NCI-H2107 treated with DMSO at 0.1 percent for 48 hours (cell line): ENCODE measurements around the gene ARRB1.
"Not testable (repeated sequence)": the region's sequence is repeated elsewhere in the genome, so short reads cannot be mapped to it uniquely, and the experiment has no call there.

Experiments
- DNase-seq: peaks from one replicate; lab custom pipeline; 2025; ENCODE audit not compliant: unreplicated experiment; lab: John Stamatoyannopoulos, UW

The ARRB1 gene

GRCh38 chr11:75276686-75277085, 74.8 kb downstream of the ARRB1 start:
- DNase-seq, result peak; percentile 97

GRCh38 chr11:75276186-75276585, 75.3 kb downstream of the ARRB1 start:
- no peak for DNase-seq

DNA sequence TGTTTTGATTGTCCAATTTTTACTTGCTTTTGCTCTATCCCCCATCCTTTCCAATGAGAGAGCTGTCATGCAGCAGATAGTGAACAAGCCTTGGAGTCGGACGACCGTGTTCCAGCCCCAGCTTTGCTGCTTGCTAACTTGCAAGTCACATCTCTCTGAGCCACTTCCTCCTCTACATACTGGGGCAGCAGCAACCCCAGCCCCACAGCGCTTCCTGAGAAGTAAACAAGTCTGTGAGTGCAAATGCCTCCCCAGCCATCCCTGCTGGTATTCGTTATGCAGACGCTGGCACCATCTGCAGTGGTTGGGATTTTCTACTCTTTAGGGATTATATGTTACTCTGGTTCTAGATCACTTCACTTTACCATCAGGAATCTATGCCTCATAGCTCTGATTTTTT, 75.9 kb downstream of the ARRB1 start:
- peak; percentile 6 for DNase-seq

DNA sequence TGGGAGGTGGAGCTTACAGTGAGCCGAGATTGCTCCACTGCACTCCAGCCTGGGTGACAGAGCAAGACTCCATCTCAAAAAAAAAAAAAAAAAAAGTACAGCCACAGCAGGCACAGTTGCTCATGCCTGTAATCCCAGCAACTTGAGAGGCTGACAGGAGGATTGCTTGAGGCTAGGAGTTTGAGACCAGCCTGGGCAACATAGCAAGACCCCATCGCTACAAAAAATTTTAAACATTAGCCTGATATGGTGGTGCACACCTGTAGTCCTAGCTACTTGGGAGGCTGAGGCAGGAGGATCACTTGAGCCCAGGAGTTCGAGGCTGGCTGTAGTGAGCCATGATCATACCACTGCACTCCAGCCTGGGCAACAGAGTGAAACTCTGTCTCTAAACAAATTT, 76.7 kb downstream of the ARRB1 start:
- DNase-seq, result not testable (repeated sequence)

DNA sequence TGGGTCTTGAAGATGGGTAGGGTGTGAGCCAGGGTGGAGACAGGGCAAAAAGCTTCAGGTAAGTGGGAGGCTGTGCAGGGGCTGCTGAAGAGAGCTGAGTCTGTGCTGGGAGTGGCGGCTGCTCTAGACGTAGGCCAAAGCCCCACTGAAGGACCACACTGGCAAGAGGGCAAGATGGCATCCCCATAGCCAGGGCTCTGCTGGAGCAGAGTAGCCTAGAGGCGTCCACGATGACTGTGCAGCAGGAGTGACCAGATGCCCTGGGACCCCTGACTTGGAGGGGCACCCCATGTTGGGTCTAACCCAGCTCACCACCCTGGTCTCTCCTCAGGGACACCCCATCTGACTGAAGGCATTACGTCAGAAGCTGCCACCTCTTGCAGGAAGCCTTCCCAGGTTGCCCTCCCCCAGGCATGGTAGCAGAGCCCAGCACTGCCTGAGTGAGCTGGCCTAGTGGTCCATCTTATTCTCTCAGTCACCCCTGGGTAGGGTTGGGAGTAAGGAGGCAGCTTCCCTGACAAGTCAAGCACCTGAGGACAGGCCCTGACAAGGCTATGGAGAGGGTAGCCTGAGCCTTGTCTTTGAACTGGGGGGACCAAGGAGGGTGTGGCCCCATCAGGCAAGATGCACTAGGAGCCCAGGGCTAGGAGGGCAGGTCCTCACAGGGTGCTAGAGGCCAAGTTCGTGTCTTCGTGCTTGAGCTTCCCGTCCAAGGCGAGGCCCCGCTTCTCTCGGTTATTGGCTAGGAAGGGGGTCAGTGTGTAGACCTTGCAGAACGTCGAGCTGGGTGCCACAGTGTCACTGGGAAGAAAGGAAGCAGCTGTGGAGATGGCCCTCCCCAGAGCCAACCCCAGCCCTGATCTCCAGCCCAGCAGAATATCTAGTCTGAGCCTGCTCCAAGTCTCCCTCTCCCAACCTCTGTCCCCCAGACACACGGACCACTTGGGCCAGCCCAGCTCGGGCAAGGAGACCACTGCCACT, 77.8 kb downstream of the ARRB1 start:
- no peak for DNase-seq

GRCh38 chr11:75272821-75273301, 78.6 kb downstream of the ARRB1 start:
- no peak for DNase-seq

GRCh38 chr11:75272391-75272790, 79.1 kb downstream of the ARRB1 start:
- no peak for DNase-seq

- no peak for DNase-seq
Measured at GRCh38 chr11:75271730-75272129, 79.7 kb downstream of the ARRB1 start.

DNA sequence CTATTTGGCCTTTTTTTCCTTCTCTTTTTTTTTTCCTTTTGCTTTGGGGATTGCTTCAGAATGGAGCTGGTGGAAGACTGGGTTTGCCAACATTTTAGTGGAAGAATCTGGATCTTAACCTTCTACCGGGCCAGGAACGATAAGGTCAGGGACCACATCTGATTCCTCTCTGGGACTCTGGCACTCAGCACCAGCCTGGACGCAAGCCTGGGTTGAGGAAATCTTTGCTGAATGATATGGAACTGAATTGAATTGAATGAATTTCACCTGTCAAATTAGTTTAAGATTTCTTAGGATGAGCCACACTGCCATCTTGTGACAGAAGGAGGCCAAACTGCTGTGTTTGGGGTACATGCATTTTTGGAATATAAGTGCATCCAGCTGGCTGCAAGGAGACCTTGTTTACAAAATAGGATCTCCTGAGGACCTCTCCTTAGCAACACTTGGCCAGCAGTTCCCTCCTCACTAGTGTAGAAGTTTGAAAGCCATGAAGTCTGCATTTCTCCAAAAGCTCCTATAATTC, 80.5 kb downstream of the ARRB1 start:
- peak; percentile 6 for DNase-seq

GRCh38 chr11:75269896-75270295, 81.6 kb downstream of the ARRB1 start:
- DNase-seq, result no peak

GRCh38 chr11:75269367-75269660, 82.1 kb downstream of the ARRB1 start:
- no peak for DNase-seq

DNA sequence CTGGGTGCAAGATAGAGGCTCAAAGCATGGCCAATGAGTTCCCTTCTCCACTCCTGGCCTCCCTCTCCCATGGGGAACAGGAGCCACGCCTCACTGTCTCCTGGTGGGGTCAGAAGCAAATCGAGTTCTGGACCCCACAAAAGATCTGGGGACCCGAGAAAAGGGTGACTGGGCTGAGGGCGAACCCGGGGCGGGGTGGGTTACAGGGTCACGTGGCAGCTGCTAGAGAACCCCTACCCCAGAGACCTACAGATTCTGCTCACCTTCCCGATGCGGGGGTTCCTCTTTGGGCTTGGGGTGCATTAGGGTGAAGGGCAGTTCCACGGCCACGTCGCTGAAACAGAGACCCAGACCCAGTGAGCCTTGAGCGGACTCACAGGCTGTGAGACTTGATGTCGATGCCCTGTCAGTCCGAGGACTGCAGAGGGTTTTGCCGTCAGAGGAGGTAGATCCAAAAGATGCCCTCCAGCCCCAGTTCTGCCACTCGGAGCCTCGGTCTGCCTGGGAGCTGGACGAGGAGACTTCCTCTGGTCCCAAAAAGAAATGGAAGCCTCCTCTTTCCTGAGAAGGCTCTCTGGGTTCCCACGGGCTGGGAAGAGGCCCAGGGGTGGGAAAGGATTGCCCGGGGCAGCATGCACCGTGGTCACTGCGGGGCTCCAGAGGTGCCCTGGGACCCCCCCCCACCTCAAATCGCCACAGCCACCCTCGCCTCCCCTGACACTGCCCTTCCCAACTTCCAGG, 82.7 kb downstream of the ARRB1 start:
- no peak for DNase-seq

GRCh38 chr11:75267171-75267970, 84.1 kb downstream of the ARRB1 start:
- no peak for DNase-seq

DNA sequence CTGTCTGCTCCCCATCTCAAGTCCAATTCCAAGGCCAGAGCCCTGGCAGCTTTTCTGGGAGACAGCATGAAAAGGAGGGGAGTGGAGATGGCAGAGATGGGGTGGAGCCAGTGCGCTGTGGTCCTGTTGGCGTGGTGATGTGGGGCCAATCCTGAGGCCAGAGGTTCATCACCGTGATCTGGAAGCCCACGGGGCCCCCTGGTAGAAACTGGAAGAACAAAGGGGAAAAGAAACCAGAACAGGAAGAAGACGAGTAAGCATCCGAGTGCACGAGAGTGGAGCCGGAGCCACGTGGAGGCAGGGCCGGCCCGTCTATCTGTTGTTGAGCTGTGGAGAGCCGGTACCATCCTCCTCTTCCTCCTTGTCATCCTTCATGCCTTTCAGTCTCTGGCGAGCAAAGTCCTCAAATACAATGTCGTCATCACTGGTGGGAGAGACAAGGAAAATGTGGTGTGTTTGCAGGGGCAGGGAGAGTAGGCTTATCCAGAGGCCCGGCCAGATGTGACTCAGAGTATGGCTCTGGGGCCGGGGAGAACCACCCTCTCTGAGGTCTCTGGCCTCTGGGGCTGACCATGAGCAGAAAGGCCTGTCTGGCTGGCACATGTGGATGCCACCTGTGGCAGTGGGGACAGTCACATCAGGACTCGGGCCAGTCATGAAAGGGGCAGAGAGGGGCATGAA, 85.5 kb downstream of the ARRB1 start:
- DNase-seq, result no peak

GRCh38 chr11:75264971-75265370, 86.5 kb downstream of the ARRB1 start:
- DNase-seq, result no peak

DNA sequence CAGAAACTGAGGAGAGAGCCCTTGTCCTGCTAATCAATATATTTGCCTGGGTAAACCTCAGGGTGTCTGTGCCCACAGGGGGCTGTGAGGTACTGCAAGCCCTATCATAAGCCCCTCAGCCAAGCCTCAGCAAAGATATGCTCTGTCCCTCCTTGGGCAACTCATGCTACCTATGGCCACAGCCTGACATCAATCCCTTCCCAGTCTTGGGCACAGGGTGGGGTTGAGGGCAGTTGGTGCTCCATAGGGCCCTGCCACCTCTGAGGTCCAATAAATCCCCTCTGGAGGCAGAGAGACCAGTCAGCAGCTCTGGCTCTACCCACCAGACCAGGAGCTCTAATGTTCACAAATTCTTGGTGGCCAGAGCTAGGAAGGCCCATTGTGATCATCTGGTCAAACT, 87.1 kb downstream of the ARRB1 start:
- DNase-seq, result no peak

DNA sequence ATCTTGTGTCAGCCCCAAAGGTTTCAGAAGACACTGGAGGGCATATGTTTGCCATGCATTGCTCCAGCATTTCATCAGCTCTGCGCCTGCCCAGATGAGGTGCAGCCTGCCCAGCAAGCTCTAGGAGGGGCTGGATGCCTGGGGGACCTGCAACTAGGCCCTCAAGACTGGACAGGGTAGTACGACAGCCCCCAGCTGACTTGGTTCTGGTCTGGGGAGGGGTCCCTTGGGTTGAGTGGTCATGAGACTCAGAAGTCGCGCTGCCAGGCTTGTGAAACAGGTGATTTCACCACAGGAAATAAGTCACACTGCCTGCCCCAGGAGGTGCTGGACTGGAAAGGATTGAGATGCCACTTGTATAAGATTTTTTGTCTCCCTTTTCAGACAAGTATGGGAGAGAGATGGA, 87.5 kb downstream of the ARRB1 start:
- no peak for DNase-seq

DNA sequence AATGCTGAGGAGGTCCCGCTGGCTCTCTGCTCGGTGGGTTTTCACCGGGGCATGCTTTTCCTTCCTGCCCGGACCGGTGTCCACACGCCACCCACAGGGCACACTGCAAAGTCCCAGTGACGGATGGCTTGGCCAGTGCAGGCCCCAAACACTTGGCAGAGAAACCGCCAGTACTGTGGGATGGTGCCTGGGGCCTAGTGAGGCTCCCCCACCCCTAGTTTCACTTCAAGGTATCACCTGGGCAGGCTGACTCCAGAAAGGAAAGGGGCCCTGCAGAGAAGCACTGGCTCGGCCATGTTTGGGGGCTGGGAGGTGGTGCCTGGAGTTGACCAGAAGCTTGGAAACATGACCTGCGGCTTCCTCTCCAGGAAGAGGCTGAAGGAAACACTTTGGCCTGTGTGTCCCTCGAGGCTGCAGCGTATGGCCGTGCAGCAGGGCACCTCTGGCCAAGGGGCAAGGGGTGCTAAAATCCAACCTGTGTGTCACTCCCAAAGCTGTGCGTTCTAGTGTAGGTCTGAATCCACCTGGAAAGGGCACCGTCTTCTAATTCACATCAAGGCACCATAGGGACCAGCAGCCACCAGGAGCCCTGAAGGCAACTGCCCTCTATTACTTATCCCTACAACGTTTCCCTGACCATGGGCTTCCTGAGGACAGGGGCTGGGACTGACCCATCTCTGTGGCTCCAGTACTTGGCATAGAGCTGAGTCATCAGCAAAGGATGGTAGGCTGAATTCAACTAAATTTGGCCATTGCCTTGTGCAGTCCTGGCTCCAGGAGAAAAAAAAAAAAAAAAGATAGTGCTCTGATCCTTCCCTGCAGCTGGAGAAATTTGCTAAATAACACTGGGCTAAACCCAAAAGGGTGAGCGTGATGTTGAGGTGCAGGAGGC, 88.3 kb downstream of the ARRB1 start:
- DNase-seq, result no peak

- no peak for DNase-seq
Measured at GRCh38 chr11:75262436-75262835, 89.0 kb downstream of the ARRB1 start.
